IMR-90 (cell line): ENCODE measurements around the gene NUP210L. TPM values are rescaled to one million over a fixed set of nuclear protein-coding genes. Genes with fewer than 3 reads are reported as not detected.

Source experiments
- ATAC-seq: fragments of 200-7000 bp; cut with Tn5 transposase; 2 replicates; pipeline ENCODE4 v1.9.1; 2020; ENCODE audit warnings: low read depth, mild to moderate bottlenecking, moderate library complexity
- BruUV-seq: library from RNA; stranded (reverse); fragments of 400-500 nt; replicated peaks from 2 replicates; lab custom pipeline; 2021; lab: Mats Ljungman, UMichigan
- CTCF ChIA-PET: fragments of 300-600 bp; formaldehyde crosslinking; extraction: SDS; loops from one replicate; lab custom pipeline; 2021; ENCODE audit warnings: antibody characterized with exemption; lab: Yijun Ruan, JAX
- POLR2A ChIA-PET: fragments of 300-600 bp; sonication (Branson Sonifier 250); formaldehyde crosslinking; loops from one replicate; lab custom pipeline; 2022; ENCODE audit warnings: antibody characterized with exemption; ENCODE audit not compliant: unreplicated experiment; lab: Charles Lee
- DNase-seq: peaks from one replicate; pipeline ENCODE4 v3.0.0; 2013
- H2AFZ ChIP-seq: replicated peaks from 2 replicates; pipeline ENCODE3; 2013; ENCODE audit warnings: low read length, mild to moderate bottlenecking; ENCODE audit not compliant: poor library complexity
- H2AK5ac ChIP-seq: 2 replicates; pipeline ENCODE4 v1.6.1; 2013; ENCODE audit warnings: low read depth, low read length, inconsistent platforms
- H2AK9ac ChIP-seq: replicated peaks from 2 replicates; pipeline ENCODE3; 2013; ENCODE audit warnings: mild to moderate bottlenecking, low read depth, low read length, moderate library complexity; ENCODE audit not compliant: poor library complexity
- H2BK120ac ChIP-seq: 2 replicates; pipeline ENCODE4 v1.6.1; 2013; ENCODE audit warnings: low read depth, low read length, inconsistent platforms
- H2BK15ac ChIP-seq: 3 replicates; pipeline ENCODE4 v1.6.1; 2013; ENCODE audit warnings: low read depth, low read length, inconsistent platforms
- H2BK20ac ChIP-seq: 2 replicates; pipeline ENCODE4 v1.6.1; 2013; ENCODE audit warnings: low read depth, mild to moderate bottlenecking, inconsistent platforms, low read length, moderate library complexity
- H2BK5ac ChIP-seq: 2 replicates; pipeline ENCODE4 v1.6.1; 2013; ENCODE audit warnings: mild to moderate bottlenecking, low read depth, low read length, inconsistent platforms; ENCODE audit not compliant: poor library complexity, severe bottlenecking
- H3K14ac ChIP-seq: replicated peaks from 2 replicates; pipeline ENCODE4 v1.6.1; 2013; ENCODE audit warnings: low read depth, low read length, inconsistent platforms
- H3K18ac ChIP-seq: 2 replicates; pipeline ENCODE4 v1.6.1; 2013; ENCODE audit warnings: low read depth, low read length, control low read depth
- H3K23ac ChIP-seq: 2 replicates; pipeline ENCODE4 v1.6.1; 2013; ENCODE audit warnings: low read depth, low read length, inconsistent platforms
- H3K27ac ChIP-seq: 2 replicates; pipeline ENCODE4 v1.5.1; 2013; ENCODE audit warnings: mild to moderate bottlenecking, control low read depth, low read length; ENCODE audit not compliant: insufficient read depth
- H3K27me3 ChIP-seq: 2 replicates; pipeline ENCODE4 v1.6.1; 2013; ENCODE audit warnings: low read length; ENCODE audit not compliant: control insufficient read depth, insufficient read depth
- H3K36me3 ChIP-seq: 2 replicates; pipeline ENCODE4 v1.6.1; 2013; ENCODE audit warnings: low read length, mixed read lengths; ENCODE audit not compliant: control insufficient read depth, insufficient read depth
- H3K4ac ChIP-seq: 2 replicates; pipeline ENCODE4 v1.6.1; 2013; ENCODE audit warnings: low read depth, low read length, inconsistent platforms
- H3K4me1 ChIP-seq: 2 replicates; pipeline ENCODE4 v1.6.1; 2013; ENCODE audit warnings: low read length, mixed read lengths; ENCODE audit not compliant: control insufficient read depth, insufficient read depth
- H3K4me2 ChIP-seq: 2 replicates; pipeline ENCODE4 v1.6.1; 2013; ENCODE audit warnings: low read depth, mild to moderate bottlenecking, control low read depth, low read length, moderate library complexity
- H3K4me3 ChIP-seq: 2 replicates; pipeline ENCODE4 v1.5.1; 2013; ENCODE audit warnings: low read depth, mild to moderate bottlenecking, control low read depth, low read length, moderate library complexity; ENCODE audit not compliant: insufficient read depth
- H3K56ac ChIP-seq: 2 replicates; pipeline ENCODE4 v1.6.1; 2013; ENCODE audit warnings: low read length, inconsistent platforms; ENCODE audit not compliant: insufficient read depth; ENCODE audit errors: extremely low read depth
- H3K79me1 ChIP-seq, 2 experiments: 2 replicates each; pipeline ENCODE4 v1.6.1; 2013; ENCODE audit warnings: low read length in 2 of 2, inconsistent platforms in 1 of 2, low read depth in 1 of 2
- H3K9ac ChIP-seq: 2 replicates; pipeline ENCODE4 v1.6.1; 2013; ENCODE audit warnings: low read depth, low read length, control low read depth
- H3K9me1 ChIP-seq: 2 replicates; pipeline ENCODE4 v1.6.1; 2013; ENCODE audit warnings: low read length, inconsistent platforms; ENCODE audit not compliant: insufficient read depth
- H3K9me3 ChIP-seq: 2 replicates; pipeline ENCODE4 v1.6.1; 2013; ENCODE audit warnings: low read length; ENCODE audit not compliant: control insufficient read depth, insufficient read depth
- H4K20me1 ChIP-seq: 2 replicates; pipeline ENCODE4 v1.6.1; 2013; ENCODE audit warnings: low read length, inconsistent platforms; ENCODE audit not compliant: insufficient read depth
- H4K5ac ChIP-seq: 2 replicates; pipeline ENCODE4 v1.6.1; 2013; ENCODE audit warnings: mild to moderate bottlenecking, low read depth, low read length, control low read depth
- H4K8ac ChIP-seq, 2 experiments: 2 replicates each; pipeline ENCODE4 v1.6.1; 2013; ENCODE audit warnings: low read depth in 2 of 2, low read length in 2 of 2, control low read depth in 1 of 2, inconsistent platforms in 1 of 2
- H4K91ac ChIP-seq: 2 replicates; pipeline ENCODE4 v1.6.1; 2013; ENCODE audit warnings: low read depth, low read length, inconsistent platforms; ENCODE audit not compliant: insufficient read depth
- BHLHE40 ChIP-seq: fragments of 150-350 bp; IDR thresholded peaks from 2 replicates; pipeline ENCODE4 v1.6.1; 2016; ENCODE audit warnings: mild to moderate bottlenecking, low read depth, low read length
- CEBPB ChIP-seq: IDR thresholded peaks from 2 replicates; pipeline ENCODE4 v1.6.1; 2012; ENCODE audit warnings: low read depth, low read length, improper control_type of control experiment
- CHD1 ChIP-seq: IDR thresholded peaks from 2 replicates; pipeline ENCODE4 v1.6.1; 2012; ENCODE audit warnings: low read depth, low read length, improper control_type of control experiment
- FOS ChIP-seq: fragments of 150-350 bp; IDR thresholded peaks from 2 replicates; pipeline ENCODE4 v1.6.1; 2016; ENCODE audit warnings: low read depth, low read length
- MAFK ChIP-seq: IDR thresholded peaks from 2 replicates; pipeline ENCODE4 v1.6.1; 2012; ENCODE audit warnings: low read depth, low read length, improper control_type of control experiment
- MAZ ChIP-seq: IDR thresholded peaks from 2 replicates; pipeline ENCODE4 v1.6.1; 2012; ENCODE audit warnings: low read depth, mild to moderate bottlenecking, low read length, improper control_type of control experiment, moderate library complexity, borderline replicate concordance
- MXI1 ChIP-seq: IDR thresholded peaks from 2 replicates; pipeline ENCODE4 v1.6.1; 2012; ENCODE audit warnings: low read depth, mild to moderate bottlenecking, low read length, moderate library complexity, borderline replicate concordance
- NFE2L2 ChIP-seq: fragments of 150-350 bp; IDR thresholded peaks from 2 replicates; pipeline ENCODE4 v1.6.1; 2016; ENCODE audit warnings: low read depth, mild to moderate bottlenecking, low read length
- POLR2A ChIP-seq: IDR thresholded peaks from 2 replicates; pipeline ENCODE4 v1.6.1; 2012; ENCODE audit warnings: mild to moderate bottlenecking, low read depth, low read length
- RAD21 ChIP-seq: IDR thresholded peaks from 2 replicates; pipeline ENCODE4 v1.6.1; 2012; ENCODE audit warnings: low read length, improper control_type of control experiment
- RCOR1 ChIP-seq: IDR thresholded peaks from 2 replicates; pipeline ENCODE4 v1.6.1; 2012; ENCODE audit warnings: mild to moderate bottlenecking, low read length, improper control_type of control experiment; ENCODE audit not compliant: insufficient replicate concordance
- RFX5 ChIP-seq: IDR thresholded peaks from 2 replicates; pipeline ENCODE4 v1.8.0; 2012; ENCODE audit warnings: low read depth, mild to moderate bottlenecking, low read length, moderate library complexity
- SMC3 ChIP-seq: fragments of 150-350 bp; IDR thresholded peaks from 2 replicates; pipeline ENCODE4 v1.6.1; 2016; ENCODE audit warnings: low read depth, mild to moderate bottlenecking, antibody characterized with exemption, low read length, moderate library complexity
- WGBS, 2 experiments: methylation state at CpG; one replicate each; pipeline versions ENCODE4 v1.1.5 to v1.1.7; 2013; ENCODE audit warnings: missing lambda C conversion rate in 2 of 2; ENCODE audit not compliant: insufficient read length in 1 of 2; ENCODE audit errors: extremely low coverage in 2 of 2; 5-methylcytosine and 5-hydroxymethylcytosine counted together
- dilution Hi-C: fragments of 300-500 bp; cut with HindIII; formaldehyde crosslinking; loops from one replicate; pipeline ENCODE4 v1.14.3; 2018; ENCODE audit warnings: low sequenced_read_pairs; ENCODE audit not compliant: unreplicated experiment
- in situ Hi-C: fragments of 300-500 bp; cut with MboI; formaldehyde crosslinking; loops from 3 replicates; pipeline ENCODE4 v1.14.3; 2019; ENCODE audit warnings: low sequenced_read_pairs, inconsistent platforms, mixed read lengths
- intact Hi-C: fragments of 100-400 bp; cut with micrococcal nuclease; formaldehyde crosslinking; loops from 2 replicates; pipeline ENCODE4 v1.10.0; 2022
- polyA plus RNA-seq, 3 experiments: library from polyadenylated mRNA; depleted of rRNA; stranded (reverse); fragments of >200 nt; gene quantifications; 2 replicates each; pipeline ENCODE4 v1.2.3, GENCODE V29; 2012; ENCODE audit warnings: low replicate concordance in 1 of 3
- total RNA-seq: library from RNA; depleted of rRNA; stranded (reverse); fragments of >200 nt; gene quantifications from 2 replicates; pipeline ENCODE4 v1.2.3, GENCODE V29; 2012
- TF ChIP-seq, protein P1 (sequence below): fragments of 150-350 bp; IDR thresholded peaks from 2 replicates; pipeline ENCODE4 v1.6.1; 2017; ENCODE audit warnings: mild to moderate bottlenecking, antibody characterized with exemption, low read length, low read depth
- TF ChIP-seq, protein P2 (sequence below): fragments of 150-350 bp; IDR thresholded peaks from 2 replicates; pipeline ENCODE4 v1.6.1; 2016; ENCODE audit warnings: low read depth, mild to moderate bottlenecking, low read length, moderate library complexity, borderline replicate concordance
- TF ChIP-seq, protein P3 (sequence below): conservative IDR thresholded peaks from 2 replicates; pipeline ENCODE4 v1.5.1; 2012; ENCODE audit warnings: mild to moderate bottlenecking, low read depth, low read length, improper control_type of control experiment

Gene NUP210L
- total and polyA plus RNA-seq, 2 of the 4 experiments (the other 2 are of a cell fraction): under 0.01 to 0.02 TPM

DNA sequence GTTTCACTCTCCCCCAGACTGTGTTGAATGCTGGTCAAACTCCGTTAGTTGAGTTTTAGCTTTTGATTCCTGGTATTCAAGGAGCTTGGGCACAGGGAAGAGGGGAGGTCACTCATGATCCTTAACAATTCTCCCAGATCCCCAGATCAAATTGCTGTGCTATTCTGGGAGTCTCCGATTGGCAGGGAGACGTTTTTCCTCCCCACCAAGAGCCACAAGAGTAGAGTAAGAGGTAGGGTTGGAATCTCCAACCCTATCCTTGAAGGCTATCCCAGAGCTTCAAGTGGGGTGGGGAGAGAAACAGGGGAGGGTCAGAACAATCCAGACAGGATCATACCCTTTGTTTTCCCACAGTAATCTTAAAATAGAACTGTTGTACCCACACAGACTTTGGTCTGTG is 37.6 kb upstream of the NUP210L start:
- dilution Hi-C loops (no loop called here), in situ Hi-C loops (no loop called here), intact Hi-C loops (no loop called here)
- WGBS, 2 experiments: no CpG with 5 or more reads among the region's 3 CpGs
- Histone ChIP-seq H2BK5ac (no peak overlapping the region), H3K4me2 (no peak overlapping the region), H4K8ac (no peak overlapping the region), H3K27me3 (peaks cover 27% of the 10 kb centered on the region), H4K91ac (no peak overlapping the region), H2AK5ac (no peak overlapping the region), H2AK9ac (no peak overlapping the region), H3K27ac (no peak overlapping the region), H3K9me3 (no peaks in the 10 kb centered on the region), H2BK120ac (no peak overlapping the region), H2AFZ (no peak overlapping the region), H4K20me1 (no peaks in the 10 kb centered on the region), H3K4me1 (peaks cover 4% of the 10 kb centered on the region), H3K4me3 (no peak overlapping the region), H2BK20ac (no peak overlapping the region), H3K23ac (no peak overlapping the region; the same call in 1 of the 2 replicates), H3K56ac (no peak overlapping the region), H3K79me1 (no peaks in the 10 kb centered on the region), H3K36me3 (no peaks in the 10 kb centered on the region), H3K18ac (no peak overlapping the region), H4K5ac (no peak overlapping the region), H3K9me1 (no peaks in the 10 kb centered on the region), H3K14ac (no peak overlapping the region), H3K4ac (no peak overlapping the region), H2BK15ac (no peak overlapping the region), H3K9ac (no peak overlapping the region)
- DNase-seq: no peak
- ATAC-seq: no peak
- TF ChIP-seq MXI1 (no peak), FOS (no peak), RFX5 (no peak), POLR2A (no peak), BHLHE40 (no peak), CHD1 (no peak), CEBPB (no peak), MAFK (no peak), SMC3 (no peak), NFE2L2 (no peak), MAZ (no peak), RCOR1 (no peak), RAD21 (no peak)
- TF ChIP-seq, protein P1, sequence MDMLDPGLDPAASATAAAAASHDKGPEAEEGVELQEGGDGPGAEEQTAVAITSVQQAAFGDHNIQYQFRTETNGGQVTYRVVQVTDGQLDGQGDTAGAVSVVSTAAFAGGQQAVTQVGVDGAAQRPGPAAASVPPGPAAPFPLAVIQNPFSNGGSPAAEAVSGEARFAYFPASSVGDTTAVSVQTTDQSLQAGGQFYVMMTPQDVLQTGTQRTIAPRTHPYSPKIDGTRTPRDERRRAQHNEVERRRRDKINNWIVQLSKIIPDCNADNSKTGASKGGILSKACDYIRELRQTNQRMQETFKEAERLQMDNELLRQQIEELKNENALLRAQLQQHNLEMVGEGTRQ: no peak
- TF ChIP-seq, protein P2, sequence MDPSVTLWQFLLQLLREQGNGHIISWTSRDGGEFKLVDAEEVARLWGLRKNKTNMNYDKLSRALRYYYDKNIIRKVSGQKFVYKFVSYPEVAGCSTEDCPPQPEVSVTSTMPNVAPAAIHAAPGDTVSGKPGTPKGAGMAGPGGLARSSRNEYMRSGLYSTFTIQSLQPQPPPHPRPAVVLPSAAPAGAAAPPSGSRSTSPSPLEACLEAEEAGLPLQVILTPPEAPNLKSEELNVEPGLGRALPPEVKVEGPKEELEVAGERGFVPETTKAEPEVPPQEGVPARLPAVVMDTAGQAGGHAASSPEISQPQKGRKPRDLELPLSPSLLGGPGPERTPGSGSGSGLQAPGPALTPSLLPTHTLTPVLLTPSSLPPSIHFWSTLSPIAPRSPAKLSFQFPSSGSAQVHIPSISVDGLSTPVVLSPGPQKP: no peak
- TF ChIP-seq, protein P3, sequence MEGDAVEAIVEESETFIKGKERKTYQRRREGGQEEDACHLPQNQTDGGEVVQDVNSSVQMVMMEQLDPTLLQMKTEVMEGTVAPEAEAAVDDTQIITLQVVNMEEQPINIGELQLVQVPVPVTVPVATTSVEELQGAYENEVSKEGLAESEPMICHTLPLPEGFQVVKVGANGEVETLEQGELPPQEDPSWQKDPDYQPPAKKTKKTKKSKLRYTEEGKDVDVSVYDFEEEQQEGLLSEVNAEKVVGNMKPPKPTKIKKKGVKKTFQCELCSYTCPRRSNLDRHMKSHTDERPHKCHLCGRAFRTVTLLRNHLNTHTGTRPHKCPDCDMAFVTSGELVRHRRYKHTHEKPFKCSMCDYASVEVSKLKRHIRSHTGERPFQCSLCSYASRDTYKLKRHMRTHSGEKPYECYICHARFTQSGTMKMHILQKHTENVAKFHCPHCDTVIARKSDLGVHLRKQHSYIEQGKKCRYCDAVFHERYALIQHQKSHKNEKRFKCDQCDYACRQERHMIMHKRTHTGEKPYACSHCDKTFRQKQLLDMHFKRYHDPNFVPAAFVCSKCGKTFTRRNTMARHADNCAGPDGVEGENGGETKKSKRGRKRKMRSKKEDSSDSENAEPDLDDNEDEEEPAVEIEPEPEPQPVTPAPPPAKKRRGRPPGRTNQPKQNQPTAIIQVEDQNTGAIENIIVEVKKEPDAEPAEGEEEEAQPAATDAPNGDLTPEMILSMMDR: no peak
- CTCF ChIA-PET: no interaction called here
- no TSS peak for BruUV-seq
- POLR2A ChIA-PET: interaction anchor here (0.5 kb wide), 1 partner anchor 28 kb away, joined by 3 read pairs; the partner anchor contains the start of gene UBAP2L
